Measurements from ENCODE around the gene SEPSECS.

- no peak for TF ChIP-seq RARB (CRISPR knock-in tag; IDR thresholded peaks at IDR 0.05)
- TF ChIP-seq ZNF565 (CRISPR knock-in tag; conservative IDR thresholded peaks at IDR 0.05; ENCODE audit: low read depth) = no peak
- TF ChIP-seq CSRNP3 (CRISPR knock-in tag; IDR thresholded peaks at IDR 0.05) = no peak
- TF ChIP-seq, protein P1, sequence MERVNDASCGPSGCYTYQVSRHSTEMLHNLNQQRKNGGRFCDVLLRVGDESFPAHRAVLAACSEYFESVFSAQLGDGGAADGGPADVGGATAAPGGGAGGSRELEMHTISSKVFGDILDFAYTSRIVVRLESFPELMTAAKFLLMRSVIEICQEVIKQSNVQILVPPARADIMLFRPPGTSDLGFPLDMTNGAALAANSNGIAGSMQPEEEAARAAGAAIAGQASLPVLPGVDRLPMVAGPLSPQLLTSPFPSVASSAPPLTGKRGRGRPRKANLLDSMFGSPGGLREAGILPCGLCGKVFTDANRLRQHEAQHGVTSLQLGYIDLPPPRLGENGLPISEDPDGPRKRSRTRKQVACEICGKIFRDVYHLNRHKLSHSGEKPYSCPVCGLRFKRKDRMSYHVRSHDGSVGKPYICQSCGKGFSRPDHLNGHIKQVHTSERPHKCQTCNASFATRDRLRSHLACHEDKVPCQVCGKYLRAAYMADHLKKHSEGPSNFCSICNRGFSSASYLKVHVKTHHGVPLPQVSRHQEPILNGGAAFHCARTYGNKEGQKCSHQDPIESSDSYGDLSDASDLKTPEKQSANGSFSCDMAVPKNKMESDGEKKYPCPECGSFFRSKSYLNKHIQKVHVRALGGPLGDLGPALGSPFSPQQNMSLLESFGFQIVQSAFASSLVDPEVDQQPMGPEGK (CRISPR knock-in tag; IDR thresholded peaks at IDR 0.05; ENCODE audit: borderline replicate concordance) = no peak
- TF ChIP-seq, protein P2, sequence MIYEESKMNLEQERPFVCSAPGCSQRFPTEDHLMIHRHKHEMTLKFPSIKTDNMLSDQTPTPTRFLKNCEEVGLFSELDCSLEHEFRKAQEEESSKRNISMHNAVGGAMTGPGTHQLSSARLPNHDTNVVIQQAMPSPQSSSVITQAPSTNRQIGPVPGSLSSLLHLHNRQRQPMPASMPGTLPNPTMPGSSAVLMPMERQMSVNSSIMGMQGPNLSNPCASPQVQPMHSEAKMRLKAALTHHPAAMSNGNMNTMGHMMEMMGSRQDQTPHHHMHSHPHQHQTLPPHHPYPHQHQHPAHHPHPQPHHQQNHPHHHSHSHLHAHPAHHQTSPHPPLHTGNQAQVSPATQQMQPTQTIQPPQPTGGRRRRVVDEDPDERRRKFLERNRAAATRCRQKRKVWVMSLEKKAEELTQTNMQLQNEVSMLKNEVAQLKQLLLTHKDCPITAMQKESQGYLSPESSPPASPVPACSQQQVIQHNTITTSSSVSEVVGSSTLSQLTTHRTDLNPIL (CRISPR knock-in tag; IDR thresholded peaks at IDR 0.05; ENCODE audit: low read depth) = no peak
- TF ChIP-seq CSDC2 (CRISPR knock-in tag; IDR thresholded peaks at IDR 0.05) = no peak
- TF ChIP-seq ISL1 (CRISPR knock-in tag; IDR thresholded peaks at IDR 0.05) = no peak
- TF ChIP-seq TOX (CRISPR knock-in tag; IDR thresholded peaks at IDR 0.05; ENCODE audit: borderline replicate concordance) = no peak
- no peak for TF ChIP-seq BACH2 (CRISPR knock-in tag; IDR thresholded peaks at IDR 0.05; ENCODE audit: borderline replicate concordance)
- no peak for TF ChIP-seq ESRRG (CRISPR knock-in tag; IDR thresholded peaks at IDR 0.05)
- TF ChIP-seq, protein P3, sequence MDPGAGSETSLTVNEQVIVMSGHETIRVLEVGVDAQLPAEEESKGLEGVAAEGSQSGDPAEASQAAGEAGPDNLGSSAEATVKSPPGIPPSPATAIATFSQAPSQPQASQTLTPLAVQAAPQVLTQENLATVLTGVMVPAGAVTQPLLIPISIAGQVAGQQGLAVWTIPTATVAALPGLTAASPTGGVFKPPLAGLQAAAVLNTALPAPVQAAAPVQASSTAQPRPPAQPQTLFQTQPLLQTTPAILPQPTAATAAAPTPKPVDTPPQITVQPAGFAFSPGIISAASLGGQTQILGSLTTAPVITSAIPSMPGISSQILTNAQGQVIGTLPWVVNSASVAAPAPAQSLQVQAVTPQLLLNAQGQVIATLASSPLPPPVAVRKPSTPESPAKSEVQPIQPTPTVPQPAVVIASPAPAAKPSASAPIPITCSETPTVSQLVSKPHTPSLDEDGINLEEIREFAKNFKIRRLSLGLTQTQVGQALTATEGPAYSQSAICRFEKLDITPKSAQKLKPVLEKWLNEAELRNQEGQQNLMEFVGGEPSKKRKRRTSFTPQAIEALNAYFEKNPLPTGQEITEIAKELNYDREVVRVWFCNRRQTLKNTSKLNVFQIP (CRISPR knock-in tag; IDR thresholded peaks at IDR 0.05; ENCODE audit: borderline replicate concordance, low read depth) = no peak
- TF ChIP-seq TSHZ2 (CRISPR knock-in tag; IDR thresholded peaks at IDR 0.05) = no peak
- no peak for TF ChIP-seq ZFP30 (CRISPR knock-in tag; IDR thresholded peaks at IDR 0.05)
- no peak for TF ChIP-seq GLIS3 (CRISPR knock-in tag; IDR thresholded peaks at IDR 0.05)
These were observed 83.4 kb downstream of the SEPSECS start for GRCh38 chr4:25076625-25077398.
